Stimulated activated CD4-positive, alpha-beta T cell treated with anti-CD3 and anti-CD28 coated beads, Interleukin-15, amount 100 ng/mL, for 24 hours (primary cell): ENCODE results near the gene DHRSX.
"Not testable (repeated sequence)": the region's sequence is repeated elsewhere in the genome, so short reads cannot be mapped to it uniquely, and the experiment has no call there.

Source experiments
- DNase-seq: peaks from one replicate; pipeline ENCODE4 v3.0.0-alpha.2; 2020

DHRSX gene

DNA sequence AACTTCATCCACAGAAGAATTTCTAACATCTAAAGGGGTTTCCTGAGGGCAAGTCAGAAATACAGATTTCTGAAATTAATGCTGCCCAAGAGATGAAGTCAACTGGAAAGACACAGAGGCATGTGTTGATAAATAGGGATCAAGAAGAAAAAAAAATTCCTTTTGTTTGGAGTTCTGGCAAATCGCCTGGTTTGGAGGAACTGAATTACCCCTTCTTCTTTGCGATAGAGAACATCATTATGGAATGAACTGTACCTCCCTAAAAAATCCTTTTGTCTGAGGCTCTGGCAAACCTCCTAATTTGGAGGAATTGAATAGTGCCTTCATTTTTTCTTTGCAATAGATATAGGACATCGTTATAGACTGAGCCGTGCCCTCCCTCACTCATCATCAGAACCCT lies 200.9 kb downstream of the DHRSX start:
- no peak for DNase-seq

- DNase-seq: no peak
Observed at GRCh38 chrX:2286731-2287130, 214.0 kb downstream of the DHRSX start.

- no peak for DNase-seq
Observed at GRCh38 chrX:2284601-2285000, 216.2 kb downstream of the DHRSX start.

GRCh38 chrX:2284133-2284532 lies 216.6 kb downstream of the DHRSX start:
- no peak for DNase-seq

GRCh38 chrX:2283111-2283859 lies 217.5 kb downstream of the DHRSX start:
- no peak for DNase-seq

DNA sequence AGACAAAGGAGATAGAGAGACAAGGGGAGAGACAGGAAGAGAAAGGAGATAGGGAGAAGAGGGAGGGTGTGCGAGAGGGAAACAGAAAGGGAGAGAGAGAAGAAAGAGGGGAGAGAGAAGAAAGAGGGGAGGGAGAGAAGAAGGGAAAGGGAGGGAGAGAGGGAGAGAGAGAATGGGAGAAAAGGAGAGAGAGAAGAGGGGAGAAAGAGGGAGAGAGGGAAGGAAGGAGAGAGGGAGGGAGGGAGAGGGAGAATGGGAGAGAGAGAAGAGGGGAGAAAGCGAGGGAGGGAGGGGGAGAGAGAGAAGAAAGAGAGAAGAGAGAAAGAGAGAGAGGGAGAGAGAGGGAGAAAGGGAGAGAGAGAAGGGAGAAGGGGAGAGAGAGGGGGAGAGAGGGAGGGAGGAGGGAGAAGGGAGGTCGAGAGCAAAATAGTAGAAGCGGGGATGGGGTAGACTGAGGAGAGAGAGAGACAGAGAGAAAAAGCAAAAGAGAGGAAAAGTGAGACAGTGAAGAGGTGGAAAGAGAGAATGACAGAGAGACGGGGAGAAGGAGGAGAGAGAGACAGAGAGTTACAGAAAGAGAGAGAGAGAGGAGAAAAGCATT lies 218.2 kb downstream of the DHRSX start:
- DNase-seq: no peak

GRCh38 chrX:2272337-2272736 lies 228.4 kb downstream of the DHRSX start:
- DNase-seq: no peak

DNA sequence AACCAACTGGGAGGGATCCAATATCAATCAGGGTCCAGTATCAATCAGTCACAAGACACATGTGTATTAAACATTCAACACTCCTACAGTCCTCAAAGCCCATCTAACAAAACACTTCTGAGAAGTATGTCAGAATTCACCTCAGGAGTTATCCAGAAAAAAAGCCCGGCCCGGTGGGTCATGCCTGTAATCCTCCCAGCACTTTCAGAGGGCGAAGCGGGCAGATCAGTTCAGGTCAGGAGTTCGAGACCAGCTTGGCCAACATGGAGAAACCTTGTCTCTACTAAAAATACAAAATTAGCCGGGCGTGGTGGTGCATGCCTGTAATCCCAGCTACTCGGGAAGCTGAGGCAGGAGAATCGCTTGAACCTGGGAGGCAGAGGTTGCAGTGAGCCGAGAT lies 229.2 kb downstream of the DHRSX start:
- not testable (repeated sequence) for DNase-seq

- DNase-seq: not testable (repeated sequence)
Observed at GRCh38 chrX:2270783-2271182, 230.0 kb downstream of the DHRSX start.

- DNase-seq: no peak
Observed at GRCh38 chrX:2267890-2268289, 232.9 kb downstream of the DHRSX start.

GRCh38 chrX:2266445-2267349 lies 234.1 kb downstream of the DHRSX start:
- DNase-seq: no peak

DNA sequence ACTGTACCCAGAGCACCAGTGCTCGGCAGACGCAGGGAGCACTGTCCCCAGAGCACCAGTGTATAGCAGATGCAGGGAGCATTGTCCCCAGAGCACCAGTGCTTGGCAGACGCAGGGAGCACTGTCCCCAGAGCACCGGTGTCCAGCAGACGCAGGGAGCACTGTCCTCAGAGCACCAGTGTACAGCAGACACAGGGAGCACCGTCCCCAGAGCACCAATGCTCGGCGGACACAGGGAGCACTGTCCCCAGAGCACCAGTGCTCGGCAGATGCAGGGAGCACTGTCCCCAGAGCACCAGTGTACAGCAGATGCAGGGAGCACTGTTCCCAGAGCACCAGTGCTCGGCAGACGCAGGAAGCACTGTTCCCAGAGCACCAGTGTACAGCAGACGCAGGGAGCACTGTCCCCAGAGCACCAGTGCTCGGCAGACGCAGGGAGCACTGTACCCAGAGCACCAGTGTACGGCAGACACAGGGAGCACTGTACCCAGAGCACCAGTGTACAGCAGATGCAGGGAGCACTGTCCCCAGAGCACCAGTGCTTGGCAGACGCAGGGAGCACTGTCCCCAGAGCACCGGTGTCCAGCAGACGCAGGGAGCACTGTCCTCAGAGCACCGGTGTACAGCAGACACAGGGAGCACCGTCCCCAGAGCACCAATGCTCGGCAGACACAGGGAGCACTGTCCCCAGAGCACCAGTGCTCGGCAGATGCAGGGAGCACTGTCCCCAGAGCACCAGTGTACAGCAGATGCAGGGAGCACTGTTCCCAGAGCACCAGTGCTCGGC lies 234.9 kb downstream of the DHRSX start:
- not testable (repeated sequence) for DNase-seq

GRCh38 chrX:2264179-2265030 lies 236.4 kb downstream of the DHRSX start:
- DNase-seq: no peak

- no peak for DNase-seq
Observed at GRCh38 chrX:2263203-2263602, 237.6 kb downstream of the DHRSX start.

DNA sequence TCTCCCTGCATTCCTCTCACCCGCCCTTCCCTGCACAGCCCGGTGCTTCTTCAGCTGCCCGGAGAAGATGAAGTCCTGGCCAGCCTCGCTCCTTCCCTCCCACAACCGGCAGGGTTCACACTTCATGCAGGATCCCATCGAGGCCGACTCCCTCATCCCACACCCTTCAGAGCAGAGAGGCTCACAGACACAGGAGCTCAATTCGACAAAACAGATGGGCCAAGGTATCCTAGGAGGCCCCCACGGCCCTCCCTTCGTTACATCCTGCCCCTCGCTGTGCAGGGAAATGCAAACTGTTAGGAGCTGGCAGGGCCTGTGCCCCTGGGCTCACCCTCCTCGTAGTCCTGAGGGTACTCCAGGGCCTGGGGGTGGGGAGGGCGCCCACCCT lies 238.1 kb downstream of the DHRSX start:
- no peak for DNase-seq

- DNase-seq: no peak
Observed at GRCh38 chrX:2261831-2262667, 238.7 kb downstream of the DHRSX start.

DNA sequence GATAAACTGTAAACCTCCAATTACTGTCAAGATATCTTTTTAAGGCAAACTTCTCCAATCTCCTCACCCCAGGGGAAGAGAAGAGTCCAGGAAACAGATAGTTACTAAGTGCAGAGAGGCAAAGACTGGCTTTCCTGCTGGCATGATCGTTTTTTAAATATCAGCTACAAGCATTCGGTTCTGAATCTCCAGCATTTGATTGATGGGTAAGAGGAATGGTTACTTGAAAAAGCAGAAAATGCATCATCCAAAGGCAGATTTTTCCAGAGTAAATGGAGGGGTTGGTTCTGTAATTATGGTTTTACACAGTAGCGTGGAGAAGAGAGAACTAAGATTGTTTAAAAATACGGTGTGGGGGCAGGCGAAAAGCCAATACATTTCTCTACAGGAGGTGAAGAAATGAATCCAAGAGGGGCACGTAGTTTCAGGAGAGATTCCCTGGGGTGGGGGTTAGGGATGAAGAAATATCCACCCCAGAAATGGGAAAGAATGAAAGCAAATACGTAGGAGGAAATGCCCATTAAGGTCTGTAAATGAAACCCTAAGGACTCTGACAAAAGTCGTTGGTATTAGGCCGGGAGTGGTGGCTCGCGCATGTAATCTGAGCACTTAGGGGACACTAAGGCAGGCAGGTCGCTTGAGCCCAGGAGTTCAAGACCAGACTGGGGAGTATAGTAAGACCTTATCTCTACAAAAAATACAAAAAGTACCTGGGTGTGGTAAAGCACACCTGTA lies 248.3 kb downstream of the DHRSX start:
- no peak for DNase-seq

GRCh38 chrX:2251211-2251610 lies 249.6 kb downstream of the DHRSX start:
- DNase-seq: no peak

DNA sequence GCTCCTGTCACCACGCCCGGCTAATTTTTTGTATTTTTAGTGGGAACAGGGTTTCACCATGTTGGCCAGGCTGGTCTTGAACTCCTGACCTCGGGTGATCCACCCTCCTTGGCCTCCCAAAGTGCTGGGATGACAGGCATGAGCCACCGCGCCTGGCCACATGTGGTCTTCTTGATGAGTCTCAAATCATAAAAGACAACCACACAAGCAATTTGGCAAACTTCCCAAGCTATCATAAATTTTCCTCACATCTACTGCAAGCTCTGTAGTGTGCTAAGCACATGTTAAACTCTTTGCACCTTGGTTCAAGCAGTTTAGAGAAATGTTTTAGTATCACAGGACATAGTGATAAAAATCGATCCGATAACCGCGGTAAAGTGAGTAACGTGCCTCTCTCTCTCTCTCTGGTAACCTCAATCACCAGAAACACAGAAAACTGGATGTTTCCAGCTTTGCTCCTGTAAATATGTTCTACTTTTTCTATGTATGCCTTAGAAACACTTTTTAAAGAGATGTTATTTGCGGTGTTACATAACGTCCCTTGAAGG lies 256.8 kb downstream of the DHRSX start:
- DNase-seq: no peak

DNA sequence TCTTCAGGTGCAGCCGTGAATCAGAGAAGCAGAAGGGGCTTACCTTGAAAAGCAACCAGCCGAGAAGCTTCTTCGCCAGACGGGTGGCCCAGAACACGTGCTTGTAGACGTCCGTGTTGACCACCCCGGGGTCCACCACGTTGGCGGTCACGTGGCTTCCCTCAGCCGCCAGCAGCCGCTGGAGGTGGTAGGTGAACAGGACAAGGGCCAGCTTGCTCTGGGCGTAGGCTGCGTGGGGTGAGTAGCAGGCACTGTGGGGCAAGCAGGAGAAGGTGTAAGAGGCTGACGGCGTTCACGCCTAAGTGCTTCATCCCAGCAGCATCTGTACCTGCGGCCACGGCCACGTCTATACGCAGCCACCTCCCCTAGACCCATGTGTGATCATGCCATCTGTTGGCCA lies 257.8 kb downstream of the DHRSX start:
- no peak for DNase-seq
